K562 (cell line): ENCODE results near the gene CYSRT1. TPM values are rescaled to one million over a fixed set of nuclear protein-coding genes. Genes with fewer than 3 reads are reported as not detected.

Experiments
- ATAC-seq: fragments of 200-7000 bp; cut with Tn5 transposase; 3 replicates; pipeline ENCODE4 v1.9.1; 2020; ENCODE audit warnings: moderate library complexity
- BruUV-seq: library from RNA; stranded (reverse); fragments of 400-500 nt; replicated peaks from 2 replicates; lab custom pipeline; 2021; lab: Mats Ljungman, UMichigan
- CTCF ChIA-PET: fragments of 300-600 bp; formaldehyde crosslinking; extraction: SDS; loops from one replicate; lab custom pipeline; 2021; ENCODE audit warnings: low intra/inter-chr PET ratio; lab: Yijun Ruan, JAX
- POLR2A ChIA-PET: fragments of 300-600, 350-650 bp; sonication (Branson Sonifier 250); formaldehyde crosslinking; extraction: SDS; loops from one replicate; lab custom pipeline; 2021; ENCODE audit warnings: antibody characterized with exemption, inconsistent platforms; lab: Yijun Ruan, JAX
- DNase-seq, 4 experiments: peaks; one replicate each; pipeline versions ENCODE4 v3.0.0 to v3.0.0-alpha.2; 2011 to 2018; ENCODE audit warnings: low spot score in 3 of 4, mixed read lengths in 3 of 4; ENCODE audit errors: extremely low read depth in 1 of 4
- FAIRE-seq: peaks from 2 replicates; lab custom pipeline; 2011; peaks lifted over from hg19 to GRCh38; lab: Jason Lieb, UNC
- H2AFZ ChIP-seq: 2 replicates; pipeline ENCODE4 v1.6.0; 2011; ENCODE audit warnings: low read depth, low read length, control low read depth, inconsistent platforms
- H3K27ac ChIP-seq: fragments of 200-600 bp; 3 replicates; pipeline ENCODE4 v1.8.0; 2011; ENCODE audit warnings: low read depth, mild to moderate bottlenecking, control low read depth, inconsistent platforms, low read length, moderate library complexity, mixed read lengths; ENCODE audit errors: extremely low read depth
- H3K27me3 ChIP-seq, 2 experiments: fragments of 300-600 bp in 1 of 2; 2 replicates in 1 of 2; 3 replicates in 1 of 2; pipeline versions ENCODE4 v1.6.0 to v1.8.0; 2011; ENCODE audit warnings: inconsistent platforms in 2 of 2, low read length in 2 of 2, mild to moderate bottlenecking in 1 of 2, mixed read lengths in 1 of 2, moderate library complexity in 1 of 2; ENCODE audit not compliant: control insufficient read depth in 2 of 2, insufficient read depth in 2 of 2
- H3K36me3 ChIP-seq: fragments of 300-600 bp; 3 replicates; pipeline ENCODE4 v1.8.0; 2011; ENCODE audit warnings: mild to moderate bottlenecking, low read length, inconsistent platforms; ENCODE audit not compliant: control insufficient read depth, insufficient read depth
- H3K4me1 ChIP-seq, 2 experiments: fragments of 200-600 bp in 1 of 2; replicated peaks in 1 of 2; 2 replicates in 1 of 2; 3 replicates in 1 of 2; pipeline versions ENCODE4 v1.5.1 to v1.8.0; 2011; ENCODE audit warnings: inconsistent platforms in 2 of 2, low read length in 2 of 2, mild to moderate bottlenecking in 1 of 2, mixed read lengths in 1 of 2, moderate library complexity in 1 of 2; ENCODE audit not compliant: control insufficient read depth in 2 of 2, insufficient read depth in 2 of 2
- H3K4me2 ChIP-seq: 2 replicates; pipeline ENCODE4 v1.6.1; 2011; ENCODE audit warnings: low read length, control low read depth, inconsistent platforms, mixed read lengths; ENCODE audit not compliant: insufficient read depth
- H3K4me3 ChIP-seq: fragments of 200-600 bp; sonication (generic), shearing (Covaris generic); 2 replicates; pipeline ENCODE4 v1.5.1; 2016; ENCODE audit warnings: control low read depth, inconsistent platforms
- H3K79me2 ChIP-seq: fragments of 200-600 bp; 3 replicates; pipeline ENCODE4 v1.8.0; 2011; ENCODE audit warnings: low read length, inconsistent platforms; ENCODE audit not compliant: control insufficient read depth, insufficient read depth
- H3K9ac ChIP-seq, 2 experiments: 2 replicates each; pipeline versions ENCODE4 v1.6.0 to v1.6.1; 2011; ENCODE audit warnings: low read depth in 2 of 2, low read length in 2 of 2, control low read depth in 1 of 2, inconsistent platforms in 1 of 2, mild to moderate bottlenecking in 1 of 2, mixed read lengths in 1 of 2; ENCODE audit not compliant: insufficient read depth in 1 of 2
- H3K9me1 ChIP-seq: one replicate; pipeline ENCODE4 v1.6.0; 2011; ENCODE audit warnings: inconsistent platforms, mild to moderate bottlenecking, low read length, moderate library complexity; ENCODE audit not compliant: control insufficient read depth, insufficient read depth
- H3K9me3 ChIP-seq: replicated peaks from 2 replicates; pipeline ENCODE4 v1.5.1; 2011; ENCODE audit warnings: low read depth, low read length, inconsistent platforms; ENCODE audit not compliant: control insufficient read depth, insufficient read depth
- H4K20me1 ChIP-seq: replicated peaks from 2 replicates; pipeline ENCODE4 v1.6.1; 2011; ENCODE audit warnings: low read length, inconsistent platforms, mixed read lengths; ENCODE audit not compliant: control insufficient read depth, insufficient read depth
- CCNT2 ChIP-seq: IDR thresholded peaks from 2 replicates; pipeline ENCODE4 v1.6.1; 2011; ENCODE audit warnings: borderline replicate concordance, low read depth, mild to moderate bottlenecking, moderate library complexity, mixed read lengths, low read length; ENCODE audit not compliant: insufficient read length; ENCODE audit errors: extremely low read depth
- EWSR1 ChIP-seq: fragments of 450-650 bp; IDR thresholded peaks from 2 replicates; pipeline ENCODE4 v1.6.1; 2018; ENCODE audit warnings: borderline replicate concordance, mild to moderate bottlenecking, low read depth, moderate library complexity; ENCODE audit not compliant: partially characterized antibody
- SP1 ChIP-seq: sonication (generic); formaldehyde crosslinking; IDR thresholded peaks from 2 replicates; pipeline ENCODE4 v1.8.1; 2022; ENCODE audit warnings: mild to moderate bottlenecking, missing genetic modification reagents
- WGBS: fragments of 100-300 bp; shearing (Covaris generic); methylation state at CpG from one replicate; pipeline ENCODE4 v1.1.6; 2016; ENCODE audit warnings: low coverage, mixed read lengths; ENCODE audit not compliant: insufficient coverage; ENCODE audit errors: missing lambda C conversion rate; 5-methylcytosine and 5-hydroxymethylcytosine counted together
- in situ Hi-C: fragments of 300-500 bp; cut with MboI; formaldehyde crosslinking; loops from 4 replicates; pipeline ENCODE4 v1.15.0; 2018; ENCODE audit warnings: inconsistent platforms, mixed read lengths
- intact Hi-C: fragments of 100-400 bp; cut with micrococcal nuclease; formaldehyde crosslinking; loops from 2 replicates; pipeline ENCODE4 v1.14.2; 2022
- polyA plus RNA-seq, 8 experiments: library from polyadenylated mRNA; depleted of rRNA in 4 of 8; stranded (reverse) in 5 of 8; unstranded in 3 of 8; fragments of >200 nt; fragmentation: Nextera tagmentation in 2 of 8; fragmentation: Illumina TruSeq in 1 of 8; extraction: Ambion mirVana in 2 of 8; extraction: Trizol in 1 of 8; gene quantifications; 2 replicates each; pipeline versions ENCODE4 v1.2.1 to v1.2.3, GENCODE V29; 2011 to 2014; ENCODE audit warnings: inconsistent platforms in 1 of 8, missing spikeins in 1 of 8
- total RNA-seq, 7 experiments: library from RNA; depleted of rRNA in 6 of 7; stranded (reverse); fragments of >200 nt in 6 of 7; fragmentation: Illumina TruSeq in 2 of 7; extraction: Trizol in 2 of 7; gene quantifications; 2 replicates each; pipeline versions ENCODE4 v1.2.1 to v1.2.3, GENCODE V29; 2011 to 2021; ENCODE audit warnings: low replicate concordance in 1 of 7

The CYSRT1 gene
- total and polyA plus RNA-seq, 9 of the 15 experiments (the other 6 are each of a cell fraction or from before 2014, with no cell fraction given) = 0.04 to 1.4 (median 0.42) TPM; not detected in 3

DNA sequence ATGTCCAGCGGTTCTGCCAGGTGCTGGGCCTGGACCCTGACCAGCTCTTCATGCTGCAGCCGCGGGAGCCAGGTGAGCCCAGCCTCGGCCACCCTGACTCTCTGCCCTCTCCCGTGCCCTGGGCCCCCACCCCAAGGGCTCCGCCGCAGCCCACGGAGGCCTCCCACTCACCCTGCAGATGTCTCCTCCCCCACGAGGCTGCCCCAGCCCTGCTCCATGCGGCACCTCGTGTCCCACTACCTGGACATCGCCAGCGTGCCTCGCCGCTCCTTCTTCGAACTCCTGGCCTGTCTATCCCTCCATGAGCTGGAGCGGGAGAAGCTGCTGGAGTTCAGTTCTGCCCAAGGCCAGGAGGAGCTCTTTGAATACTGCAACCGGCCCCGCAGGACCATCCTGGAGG lies 10.4 kb upstream of the CYSRT1 start:
- Histone ChIP-seq H3K9ac (no peak overlapping the region; a peak in 1 of 4 replicates), H3K4me1 (peaks cover 25 to 73% of the 10 kb centered on the region in 2 experiments), H3K36me3 (peaks cover 43% of the 10 kb centered on the region; the same call in 2 of the 3 replicates), H3K4me2 (no peak overlapping the region), H3K9me3 (no peaks in the 10 kb centered on the region), H3K79me2 (peaks cover 18% of the 10 kb centered on the region; the same call in 2 of the 3 replicates), H3K9me1 (no peaks in the 10 kb centered on the region), H4K20me1 (peaks cover 3% of the 10 kb centered on the region; the same call in 1 of the 2 replicates), H3K4me3 (no peak overlapping the region), H2AFZ (no peak overlapping the region), H3K27me3 (no peaks in the 10 kb centered on the region), H3K27ac (no peak overlapping the region)
- no TSS peak for BruUV-seq
- no peak for DNase-seq
- no peak for ATAC-seq
- FAIRE-seq = no peak
- intact Hi-C loops = no loop called here
- ChIA-PET CTCF (no interaction called here), POLR2A (interaction anchor here (0.7 to 1.2 kb wide), 3 partner anchors 26 to 31 kb away, joined by 3 to 4 read pairs (median 3); partner anchors contain the start of gene TUBB4B)
- TF ChIP-seq CCNT2 (no peak), EWSR1 (no peak), SP1 (CRISPR knock-in tag) (0 out of 2 replicates have a peak, but pooled peaks have one; percentile 21)
- in situ Hi-C loops = no loop called here
- 84% methylated on average over 18 of the region's 19 CpGs for WGBS
